ENCODE measurements around the gene MGST1. TPM values are rescaled to one million over a fixed set of nuclear protein-coding genes. Genes with fewer than 3 reads are reported as not detected.
"Not testable (repeated sequence)": the region's sequence is repeated elsewhere in the genome, so short reads cannot be mapped to it uniquely, and the experiment has no call there.

The MGST1 gene
- total RNA-seq, 2 experiments from 2014 or later: not detected

GRCh38 chr12:16361142-16361783, 13.8 kb downstream of the MGST1 start:
- Mint-ChIP-seq H3K27me3 (ENCODE audit: low read depth) (no peaks in the 10 kb centered on the region), H3K27ac (no peak overlapping the region), H3K4me3 (no peak overlapping the region), H3K36me3 (ENCODE audit: low read depth) (no peaks in the 10 kb centered on the region), H3K9me3 (peaks cover 9% of the 10 kb centered on the region), H3K4me1 (ENCODE audit: low read depth) (no peaks in the 10 kb centered on the region)
- intact Hi-C loops (cut with micrococcal nuclease): no loop called here
- no peak for DNase-seq
- CTCF ChIA-PET: interaction anchor here (0.7 kb wide), 1 partner anchor 194 kb away, joined by 3 read pairs; no protein-coding TSS in a partner anchor

GRCh38 chr12:16362550-16362949, 15.1 kb downstream of the MGST1 start:
- peaks cover 9% of the 10 kb centered on the region for H3K9me3 Mint-ChIP-seq
- H3K36me3 Mint-ChIP-seq (ENCODE audit: low read depth): no peaks in the 10 kb centered on the region
- H3K27me3 Mint-ChIP-seq (ENCODE audit: low read depth): no peaks in the 10 kb centered on the region
- no peak for DNase-seq
- no peak overlapping the region for H3K27ac Mint-ChIP-seq
- CTCF ChIA-PET: no interaction called here
- no peaks in the 10 kb centered on the region for H3K4me1 Mint-ChIP-seq (ENCODE audit: low read depth)
- no peak overlapping the region for H3K4me3 Mint-ChIP-seq
- intact Hi-C loops (cut with micrococcal nuclease): no loop called here

GRCh38 chr12:16369156-16369555, 21.7 kb downstream of the MGST1 start:
- CTCF ChIA-PET: no interaction called here
- H3K4me1 Mint-ChIP-seq (ENCODE audit: low read depth): no peaks in the 10 kb centered on the region
- H3K4me3 Mint-ChIP-seq: no peak overlapping the region
- DNase-seq: no peak
- intact Hi-C loops (cut with micrococcal nuclease): no loop called here
- H3K27me3 Mint-ChIP-seq (ENCODE audit: low read depth): no peaks in the 10 kb centered on the region
- no peaks in the 10 kb centered on the region for H3K9me3 Mint-ChIP-seq
- no peaks in the 10 kb centered on the region for H3K36me3 Mint-ChIP-seq (ENCODE audit: low read depth)
- no peak overlapping the region for H3K27ac Mint-ChIP-seq

GRCh38 chr12:16370096-16370495, 22.7 kb downstream of the MGST1 start:
- intact Hi-C loops (cut with micrococcal nuclease): no loop called here
- Mint-ChIP-seq H3K9me3 (no peaks in the 10 kb centered on the region), H3K36me3 (ENCODE audit: low read depth) (no peaks in the 10 kb centered on the region), H3K27ac (no peak overlapping the region), H3K27me3 (ENCODE audit: low read depth) (no peaks in the 10 kb centered on the region), H3K4me3 (no peak overlapping the region), H3K4me1 (ENCODE audit: low read depth) (no peaks in the 10 kb centered on the region)
- CTCF ChIA-PET: no interaction called here
- DNase-seq: no peak

- not testable (repeated sequence) for DNase-seq, H3K27ac Mint-ChIP-seq
These were observed 35.3 kb downstream of the MGST1 start for GRCh38 chr12:16382652-16383312.

DNA sequence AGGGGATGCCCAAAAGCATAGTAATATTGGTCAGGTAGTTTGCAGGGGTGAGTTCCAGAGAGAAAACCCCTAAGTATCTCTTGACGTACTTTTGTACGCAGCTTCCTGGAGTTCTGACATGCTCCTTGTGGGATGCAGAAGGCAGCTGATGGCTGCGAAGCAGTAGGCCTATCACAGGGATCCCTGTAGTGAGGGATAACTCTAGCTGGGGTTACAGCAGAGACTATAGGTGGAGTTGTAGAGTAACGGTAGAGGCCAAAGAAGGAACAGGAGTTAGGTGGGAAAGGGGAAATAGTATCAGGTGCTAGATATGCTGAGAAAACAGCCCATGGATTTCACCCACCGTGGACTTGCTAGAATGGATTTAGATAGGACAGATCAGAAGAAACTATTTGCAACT, 37.3 kb downstream of the MGST1 start:
- Mint-ChIP-seq H3K4me3 (no peak overlapping the region), H3K4me1 (ENCODE audit: low read depth) (no peaks in the 10 kb centered on the region), H3K36me3 (ENCODE audit: low read depth) (no peaks in the 10 kb centered on the region), H3K27me3 (ENCODE audit: low read depth) (no peaks in the 10 kb centered on the region), H3K27ac (no peak overlapping the region), H3K9me3 (peaks cover 8% of the 10 kb centered on the region)
- DNase-seq: no peak
- intact Hi-C loops (cut with micrococcal nuclease): no loop called here
- CTCF ChIA-PET: no interaction called here

More at GRCh38 chr12:16382652-16383312, 35.3 kb downstream of the MGST1 start:
- intact Hi-C loops (cut with micrococcal nuclease); H3K27me3 Mint-ChIP-seq (ENCODE audit: low read depth); H3K36me3 Mint-ChIP-seq (ENCODE audit: low read depth); H3K4me1 Mint-ChIP-seq (ENCODE audit: low read depth); CTCF ChIA-PET; H3K9me3 Mint-ChIP-seq; H3K4me3 Mint-ChIP-seq: not testable (repeated sequence)

GRCh38 chr12:16385782-16386646, 38.6 kb downstream of the MGST1 start:
- Mint-ChIP-seq H3K9me3 (peaks cover 3% of the 10 kb centered on the region), H3K27ac (no peak overlapping the region), H3K4me3 (no peak overlapping the region), H3K27me3 (ENCODE audit: low read depth) (no peaks in the 10 kb centered on the region), H3K36me3 (ENCODE audit: low read depth) (no peaks in the 10 kb centered on the region), H3K4me1 (ENCODE audit: low read depth) (no peaks in the 10 kb centered on the region)
- CTCF ChIA-PET: interaction anchor here (0.6 kb wide), 1 partner anchor 67 kb away, joined by 5 read pairs; no protein-coding TSS in a partner anchor
- intact Hi-C loops (cut with micrococcal nuclease): no loop called here
- no peak for DNase-seq

- DNase-seq: no peak
- Mint-ChIP-seq H3K27ac (no peak overlapping the region), H3K27me3 (ENCODE audit: low read depth) (no peaks in the 10 kb centered on the region), H3K9me3 (peaks cover 5% of the 10 kb centered on the region), H3K36me3 (ENCODE audit: low read depth) (no peaks in the 10 kb centered on the region), H3K4me1 (ENCODE audit: low read depth) (no peaks in the 10 kb centered on the region), H3K4me3 (no peak overlapping the region)
- intact Hi-C loops (cut with micrococcal nuclease): no loop called here
- CTCF ChIA-PET: no interaction called here
These were observed 40.5 kb downstream of the MGST1 start for GRCh38 chr12:16387919-16388318.

DNA sequence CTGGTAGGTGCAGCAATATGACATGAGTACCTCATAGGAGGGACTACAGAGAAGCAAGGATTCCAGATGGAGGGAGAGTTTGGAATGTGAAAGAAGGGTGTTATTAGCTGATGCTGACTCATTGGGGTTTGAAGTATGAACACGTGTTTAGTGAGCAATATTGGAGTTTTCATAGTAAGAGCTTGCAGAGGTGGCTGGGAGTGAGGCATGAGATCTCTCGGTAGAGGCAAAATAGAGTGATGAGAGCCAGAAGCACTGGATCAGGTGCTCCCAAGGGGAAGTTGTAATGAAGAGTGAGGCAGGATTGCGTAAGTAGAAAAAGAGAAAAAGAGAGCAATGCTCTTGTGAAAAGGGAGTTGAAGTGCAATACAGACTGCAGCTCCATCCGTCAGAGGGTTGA, 42.1 kb downstream of the MGST1 start:
- no peak for DNase-seq
- intact Hi-C loops (cut with micrococcal nuclease): no loop called here
- Mint-ChIP-seq H3K4me3 (no peak overlapping the region), H3K4me1 (ENCODE audit: low read depth) (no peaks in the 10 kb centered on the region), H3K36me3 (ENCODE audit: low read depth) (no peaks in the 10 kb centered on the region), H3K9me3 (peaks cover 5% of the 10 kb centered on the region), H3K27ac (no peak overlapping the region), H3K27me3 (ENCODE audit: low read depth) (no peaks in the 10 kb centered on the region)
- CTCF ChIA-PET: no interaction called here

DNA sequence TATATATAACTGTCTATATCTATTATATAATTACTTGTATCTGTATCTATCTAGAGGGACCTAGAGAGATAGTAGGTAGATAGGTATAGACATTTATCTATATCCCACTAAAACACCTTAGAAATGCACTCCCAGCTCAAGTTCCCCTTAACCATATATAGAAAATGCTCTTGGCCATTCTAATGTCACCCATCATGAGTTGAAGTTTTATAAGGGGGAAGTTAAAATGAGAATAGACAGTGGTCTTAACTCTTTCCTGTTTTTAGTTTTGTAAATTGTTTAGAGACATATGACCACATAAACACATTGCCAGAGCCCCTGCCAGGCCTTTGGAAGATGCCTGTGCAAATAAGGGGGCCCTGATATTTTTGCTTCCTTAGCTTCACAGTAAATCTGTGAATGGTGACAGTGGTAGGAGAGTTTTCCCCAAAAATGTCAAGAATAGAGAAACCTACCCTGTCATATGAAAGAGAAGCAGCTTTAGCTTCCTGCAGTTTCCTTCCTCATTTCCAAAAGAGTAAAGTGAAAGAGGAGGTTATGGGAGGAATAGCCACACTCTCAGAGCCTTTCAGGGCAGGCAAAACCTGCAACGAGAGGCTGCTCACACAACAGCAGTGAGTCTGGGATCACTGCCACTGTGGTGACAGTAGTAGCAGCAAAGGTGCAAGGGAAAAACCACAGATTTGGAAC, 45.5 kb downstream of the MGST1 start:
- H3K4me1 Mint-ChIP-seq (ENCODE audit: low read depth): no peaks in the 10 kb centered on the region
- CTCF ChIA-PET: no interaction called here
- no peaks in the 10 kb centered on the region for H3K36me3 Mint-ChIP-seq (ENCODE audit: low read depth)
- no peaks in the 10 kb centered on the region for H3K27me3 Mint-ChIP-seq (ENCODE audit: low read depth)
- no peak overlapping the region for H3K27ac Mint-ChIP-seq
- intact Hi-C loops (cut with micrococcal nuclease): no loop called here
- no peak overlapping the region for H3K4me3 Mint-ChIP-seq
- peaks cover 8% of the 10 kb centered on the region for H3K9me3 Mint-ChIP-seq
- no peak for DNase-seq

- no peaks in the 10 kb centered on the region for H3K36me3 Mint-ChIP-seq (ENCODE audit: low read depth)
- DNase-seq: no peak
- H3K27ac Mint-ChIP-seq: no peak overlapping the region
- no peaks in the 10 kb centered on the region for H3K4me1 Mint-ChIP-seq (ENCODE audit: low read depth)
- H3K4me3 Mint-ChIP-seq: no peak overlapping the region
- H3K27me3 Mint-ChIP-seq (ENCODE audit: low read depth): no peaks in the 10 kb centered on the region
- H3K9me3 Mint-ChIP-seq: peaks cover 3% of the 10 kb centered on the region
- CTCF ChIA-PET: no interaction called here
- intact Hi-C loops (cut with micrococcal nuclease): no loop called here
These were observed 51.7 kb downstream of the MGST1 start for GRCh38 chr12:16399101-16399500.

DNA sequence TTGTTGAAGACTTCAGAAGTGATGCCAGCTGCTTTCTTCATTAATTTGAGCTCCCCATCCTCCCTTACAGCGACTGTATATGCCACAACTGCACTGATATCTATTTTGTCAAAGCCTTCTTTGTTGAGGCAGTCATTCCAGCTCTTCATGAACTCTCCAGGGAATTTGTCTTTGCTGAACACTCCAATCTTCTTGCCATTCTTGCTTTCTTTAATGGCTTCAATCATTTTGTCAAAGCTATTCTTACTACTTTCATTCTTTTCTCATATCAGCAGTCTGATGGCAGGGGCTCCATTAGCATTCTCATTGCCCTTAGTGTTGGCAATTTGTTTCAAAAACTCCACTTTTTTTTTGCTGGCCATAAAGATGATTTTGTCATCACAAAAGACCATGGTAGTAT, 54.4 kb downstream of the MGST1 start:
- H3K27me3 Mint-ChIP-seq (ENCODE audit: low read depth); intact Hi-C loops (cut with micrococcal nuclease); H3K4me3 Mint-ChIP-seq; DNase-seq; H3K4me1 Mint-ChIP-seq (ENCODE audit: low read depth); H3K36me3 Mint-ChIP-seq (ENCODE audit: low read depth); H3K27ac Mint-ChIP-seq; H3K9me3 Mint-ChIP-seq; CTCF ChIA-PET: not testable (repeated sequence)
